HG02588 (cell line): ENCODE measurements around the gene ZNF664.

ENCODE experiments used
- ATAC-seq: cut with Tn5 transposase; IDR thresholded peaks from one replicate; pipeline ENCODE4 v1.9.1; 2021; ENCODE audit warnings: mild to moderate bottlenecking, moderate library complexity; ENCODE audit not compliant: unreplicated experiment

The ZNF664 gene

DNA sequence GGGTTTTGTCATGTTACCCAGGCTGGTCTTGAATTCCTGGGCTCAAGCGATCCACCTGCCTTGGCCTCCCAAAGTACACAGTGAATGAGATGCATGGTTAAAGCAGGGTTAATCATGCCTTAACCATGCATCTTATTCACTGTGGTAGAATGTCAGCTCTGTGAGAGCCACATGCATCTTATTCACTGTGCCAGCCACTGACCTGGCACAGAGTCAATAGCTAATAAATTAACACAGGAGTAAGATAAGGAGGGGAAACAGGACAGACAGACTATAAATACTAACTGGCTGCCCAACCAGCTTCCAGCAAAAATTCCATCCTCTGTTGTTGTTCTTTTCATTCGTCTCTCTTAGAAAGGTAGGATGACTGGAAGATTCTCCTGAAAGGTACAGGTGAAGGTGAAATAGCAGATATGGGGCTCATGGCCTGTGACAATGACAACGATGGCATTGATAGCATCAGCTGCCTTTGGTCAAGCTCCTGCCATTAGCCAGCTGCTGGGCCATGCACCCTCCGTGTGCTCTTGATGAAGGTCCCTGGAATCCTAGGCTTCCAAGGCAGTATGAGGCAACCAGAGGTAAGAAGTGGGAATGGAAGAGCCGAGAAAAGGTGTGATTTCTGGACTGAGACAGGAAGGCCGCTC lies 76.6 kb downstream of the ZNF664 start:
- ATAC-seq, result no peak

DNA sequence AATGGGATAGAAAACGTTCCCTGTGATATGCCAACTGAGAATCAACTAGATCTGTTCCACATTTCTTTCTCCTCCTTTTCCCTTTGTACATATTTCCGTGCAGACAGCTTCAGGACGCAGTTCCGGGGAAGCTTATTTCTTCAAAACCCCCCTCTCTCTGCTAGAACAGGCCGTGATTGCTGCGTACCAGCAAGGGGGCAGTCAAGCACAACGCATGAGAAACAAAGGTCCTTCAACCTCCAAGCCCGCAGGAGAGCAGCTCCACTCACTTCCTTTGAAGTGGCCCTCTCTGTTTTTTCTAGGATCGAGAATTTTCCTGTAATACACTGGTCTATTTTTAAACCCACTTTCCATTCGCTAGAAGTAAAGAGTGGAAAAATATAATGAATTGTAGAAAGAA lies 80.8 kb downstream of the ZNF664 start:
- no peak for ATAC-seq

DNA sequence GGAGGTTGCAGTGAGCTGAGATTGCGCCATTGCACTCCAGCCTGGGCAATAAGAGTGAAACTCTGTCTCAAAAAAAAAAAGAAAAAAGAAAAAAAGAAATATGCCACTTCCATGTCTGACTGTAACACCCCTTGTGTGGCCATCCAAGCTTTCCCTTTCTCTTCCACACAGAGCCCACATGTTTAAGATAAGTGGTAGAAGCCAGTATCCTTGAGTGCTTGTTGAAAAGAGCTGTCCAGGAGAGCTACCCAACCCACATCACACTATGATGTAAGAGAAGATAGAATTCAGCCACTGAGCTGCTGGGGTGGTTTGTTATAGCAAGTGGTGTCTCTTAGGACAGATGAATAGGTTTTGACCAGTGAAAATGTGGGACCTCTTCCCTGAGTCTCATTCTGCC lies 82.1 kb downstream of the ZNF664 start:
- no peak for ATAC-seq

DNA sequence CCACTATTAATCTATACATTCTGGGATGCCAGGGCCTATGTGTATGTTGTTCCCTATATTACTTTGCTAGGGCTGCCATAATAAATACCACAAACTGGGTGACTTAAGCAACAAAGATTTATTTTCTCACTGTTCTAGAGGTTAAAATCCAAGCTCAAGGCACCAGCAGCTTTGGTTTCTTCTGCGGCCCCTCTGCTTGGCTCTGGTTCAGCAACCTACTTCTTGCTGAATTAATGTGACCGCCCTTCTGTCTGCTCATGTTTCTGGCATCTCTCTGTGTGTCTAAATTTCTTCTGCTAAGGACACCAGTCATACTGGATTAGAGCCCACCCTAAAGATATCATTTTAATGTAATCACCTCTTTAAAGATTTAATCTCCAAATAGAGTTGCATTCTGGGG lies 84.7 kb downstream of the ZNF664 start:
- ATAC-seq, result no peak

DNA sequence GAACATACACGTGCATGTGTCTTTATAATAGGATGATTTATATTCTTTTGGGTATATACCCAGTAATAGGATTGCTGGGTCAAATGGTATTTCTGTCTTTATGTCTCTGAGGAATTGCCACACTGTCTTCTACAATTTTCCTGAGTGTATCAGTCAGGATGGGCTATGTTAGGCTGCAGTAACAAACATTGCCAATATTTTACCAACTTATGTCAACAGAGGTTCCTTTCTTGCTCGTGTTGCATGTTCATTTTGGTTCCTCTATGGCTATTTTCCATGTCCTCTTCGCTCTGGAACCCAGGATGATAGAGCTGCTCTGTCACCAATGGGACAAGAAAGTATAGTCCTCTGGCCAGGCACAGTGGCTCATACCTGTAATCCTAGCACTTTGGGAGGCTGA lies 86.7 kb downstream of the ZNF664 start:
- ATAC-seq, result no peak
